Muscle of leg (tissue), 11 donors: ENCODE results near the gene TMEM150C. TPM values are rescaled to one million over a fixed set of nuclear protein-coding genes. Genes with fewer than 3 reads are reported as not detected.
A peak's percentile ranks its signal among the peaks of the same experiment; 100 is the strongest.

ENCODE experiments used
- DNase-seq: peaks from one replicate; pipeline ENCODE4 v3.0.0; 2013
- H3K27ac ChIP-seq: one replicate; pipeline ENCODE4 v1.5.1; 2013; ENCODE audit warnings: mild to moderate bottlenecking, low read length, control low read depth
- H3K27me3 ChIP-seq: one replicate; pipeline ENCODE4 v1.6.1; 2013; ENCODE audit warnings: low read length; ENCODE audit not compliant: control insufficient read depth, insufficient read depth
- H3K36me3 ChIP-seq: one replicate; pipeline ENCODE4 v1.6.1; 2013; ENCODE audit warnings: low read length; ENCODE audit not compliant: control insufficient read depth, insufficient read depth
- H3K4me1 ChIP-seq: one replicate; pipeline ENCODE4 v1.6.1; 2013; ENCODE audit warnings: low read length; ENCODE audit not compliant: control insufficient read depth, insufficient read depth
- H3K4me3 ChIP-seq: one replicate; pipeline ENCODE4 v1.5.1; 2013; ENCODE audit warnings: low read length, control low read depth
- H3K9me3 ChIP-seq: replicated peaks from 2 replicates; pipeline ENCODE4 v1.6.1; 2013; ENCODE audit warnings: low read depth, low read length; ENCODE audit not compliant: control insufficient read depth
- WGBS: methylation state at CpG from one replicate; pipeline ENCODE4 v1.1.5; 2013; ENCODE audit warnings: missing lambda C conversion rate; ENCODE audit not compliant: insufficient coverage; 5-methylcytosine and 5-hydroxymethylcytosine counted together
- polyA plus RNA-seq, 8 donors: library from polyadenylated mRNA; unstranded; fragments of 120-200 nt; gene quantifications; one replicate each; pipeline versions ENCODE4 v1.2.1 to v1.2.3, GENCODE V29; 2013; ENCODE audit warnings: inconsistent platforms in 1 of 8, low replicate concordance in 1 of 8; ENCODE audit not compliant: insufficient read length in 8 of 8, insufficient read depth in 1 of 8
- total RNA-seq: library from RNA; stranded (reverse); fragments of 120-200 nt; gene quantifications from one replicate; pipeline ENCODE4 v1.2.4, GENCODE V29; 2013

TMEM150C gene
- total and polyA plus RNA-seq, 9 donors: 2.6 to 6.3 (median 3.3) TPM

DNA sequence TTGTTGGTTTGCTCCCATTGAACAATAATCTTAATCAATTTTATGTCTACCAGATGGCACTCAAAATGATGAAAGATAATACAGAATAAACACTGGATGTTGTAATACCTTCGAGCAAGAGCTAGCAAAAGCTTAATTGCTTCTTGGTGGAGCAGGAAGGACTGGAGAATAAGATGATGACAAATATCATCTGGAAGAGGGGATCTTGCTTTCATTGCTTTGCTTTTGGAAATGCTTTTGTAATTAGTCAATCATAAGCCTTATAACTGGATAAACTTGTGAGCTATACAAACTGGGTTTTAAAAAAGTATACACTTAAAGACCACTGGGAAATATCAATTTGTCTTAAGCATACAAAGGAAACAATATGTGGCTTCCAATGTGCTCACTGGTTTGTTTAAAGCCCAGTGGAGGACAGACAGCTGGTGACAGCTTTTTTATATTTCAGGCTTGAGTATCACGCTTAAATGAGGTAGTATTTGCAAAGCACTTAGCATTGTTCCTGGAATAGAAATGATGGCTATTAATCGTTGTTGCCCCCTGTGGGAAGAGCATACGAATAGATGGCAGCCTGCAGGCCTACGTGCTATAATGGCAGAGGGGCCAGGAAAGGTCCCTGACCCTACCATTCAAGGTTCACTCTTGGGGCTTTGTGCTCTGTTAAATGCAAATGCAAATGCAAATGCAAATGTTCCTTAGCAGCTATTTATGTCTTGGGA lies 61.2 kb downstream of the TMEM150C start:
- no peaks in the 10 kb centered on the region for H3K36me3 ChIP-seq
- H3K4me1 ChIP-seq: no peaks in the 10 kb centered on the region
- H3K9me3 ChIP-seq: no peaks in the 10 kb centered on the region
- WGBS: 41% methylated on average over 4 of the region's 5 CpGs
- H3K4me3 ChIP-seq: no peak overlapping the region
- DNase-seq: no peak
- H3K27me3 ChIP-seq: no peaks in the 10 kb centered on the region
- H3K27ac ChIP-seq: no peak overlapping the region

DNA sequence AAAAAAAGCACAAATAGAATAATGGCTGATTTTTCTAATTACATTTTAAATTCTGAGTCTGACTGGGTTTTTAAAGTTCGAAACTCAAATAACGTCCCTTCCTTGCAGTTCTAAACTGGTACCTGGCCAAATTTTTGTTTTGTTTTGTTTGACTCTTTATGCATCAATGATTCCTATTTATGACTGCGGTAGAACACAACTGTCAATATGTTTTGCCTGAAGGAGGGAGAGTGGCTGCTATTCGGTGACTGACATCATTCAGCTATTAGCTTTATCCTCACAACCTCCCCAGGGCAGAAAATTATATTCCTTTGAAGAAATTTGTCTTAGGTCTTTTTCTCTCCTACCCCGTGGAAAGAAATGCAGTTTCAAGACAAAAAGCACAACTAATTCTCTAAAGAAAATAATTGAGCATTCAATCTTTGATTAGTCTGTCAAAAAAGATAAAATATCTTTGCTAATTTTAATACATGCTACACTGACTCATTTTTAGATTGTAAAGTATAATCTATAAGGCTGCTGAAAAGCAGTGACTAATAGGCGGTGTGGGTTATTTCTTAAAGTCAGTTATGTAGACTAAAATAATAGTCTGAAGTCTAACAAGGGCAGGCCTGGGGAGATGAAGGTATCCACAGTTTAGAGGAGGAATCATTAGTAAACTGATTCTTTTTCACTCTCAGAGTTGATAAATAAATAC lies 61.9 kb downstream of the TMEM150C start:
- whole genome bisulfite sequencing: no CpG with 5 or more reads among the region's 6 CpGs
- no peak for DNase-seq
- H3K4me1 ChIP-seq: no peaks in the 10 kb centered on the region
- H3K27ac ChIP-seq: no peak overlapping the region
- no peaks in the 10 kb centered on the region for H3K36me3 ChIP-seq
- no peaks in the 10 kb centered on the region for H3K27me3 ChIP-seq
- no peak overlapping the region for H3K4me3 ChIP-seq
- no peaks in the 10 kb centered on the region for H3K9me3 ChIP-seq

- Histone ChIP-seq H3K9me3 (no peaks in the 10 kb centered on the region), H3K27ac (no peak overlapping the region)
Measured at GRCh38 chr4:82496349-82496748, 65.4 kb downstream of the TMEM150C start.

GRCh38 chr4:82495666-82496065 lies 66.1 kb downstream of the TMEM150C start:
- Histone ChIP-seq H3K9me3 (no peaks in the 10 kb centered on the region), H3K36me3 (no peaks in the 10 kb centered on the region), H3K4me3 (no peak overlapping the region), H3K27me3 (no peaks in the 10 kb centered on the region), H3K27ac (no peak overlapping the region), H3K4me1 (peaks cover 9% of the 10 kb centered on the region)
- no peak for DNase-seq
- WGBS: 45% methylated on average over 4 of the region's 4 CpGs

More at GRCh38 chr4:82496349-82496748, 65.4 kb downstream of the TMEM150C start:
- no peak for DNase-seq
- no peaks in the 10 kb centered on the region for H3K36me3 ChIP-seq
- H3K27me3 ChIP-seq: no peaks in the 10 kb centered on the region
- WGBS: 91% methylated on average over 2 of the region's 2 CpGs
- H3K4me1 ChIP-seq: peaks cover 3% of the 10 kb centered on the region
- no peak overlapping the region for H3K4me3 ChIP-seq

- no peaks in the 10 kb centered on the region for H3K36me3 ChIP-seq
- H3K27ac ChIP-seq: no peak overlapping the region
- H3K4me1 ChIP-seq: peaks cover 9% of the 10 kb centered on the region
- WGBS: 100% methylated on average over 1 of the region's 2 CpGs
- no peak for DNase-seq
- no peaks in the 10 kb centered on the region for H3K27me3 ChIP-seq
- no peaks in the 10 kb centered on the region for H3K9me3 ChIP-seq
- no peak overlapping the region for H3K4me3 ChIP-seq
Measured at GRCh38 chr4:82493721-82494425, 67.9 kb downstream of the TMEM150C start.

- WGBS: 40% methylated on average over 5 of the region's 10 CpGs
- DNase-seq: peak; percentile 39
Measured at GRCh38 chr4:82491251-82491960, 70.4 kb downstream of the TMEM150C start.

DNA sequence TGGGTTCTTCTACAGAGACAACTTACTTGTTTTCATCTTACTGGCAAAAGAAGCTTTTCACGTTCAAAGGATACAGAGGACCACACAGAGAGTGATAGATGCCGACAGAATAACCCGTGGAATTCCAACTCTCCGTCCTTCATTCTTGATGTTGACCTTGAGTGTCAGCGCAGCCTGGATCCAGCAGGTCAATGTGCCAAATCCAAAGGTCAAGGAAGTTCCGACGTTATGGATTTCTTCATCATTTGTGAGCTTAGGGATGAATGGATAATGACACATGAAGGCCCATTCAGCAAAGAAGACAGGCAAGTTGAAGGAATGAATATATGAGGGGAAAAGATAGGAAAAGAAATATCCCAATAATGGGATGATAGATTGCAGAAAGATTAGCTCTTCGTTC lies 71.8 kb downstream of the TMEM150C start:
- H3K27me3 ChIP-seq: no peaks in the 10 kb centered on the region
- WGBS: 55% methylated on average over 5 of the region's 8 CpGs
- no peaks in the 10 kb centered on the region for H3K9me3 ChIP-seq
- no peak overlapping the region for H3K4me3 ChIP-seq
- H3K4me1 ChIP-seq: peaks cover 12% of the 10 kb centered on the region
- H3K27ac ChIP-seq: no peak overlapping the region
- no peak for DNase-seq
- H3K36me3 ChIP-seq: no peaks in the 10 kb centered on the region

More at GRCh38 chr4:82491251-82491960, 70.4 kb downstream of the TMEM150C start:
- H3K9me3 ChIP-seq: no peaks in the 10 kb centered on the region
- H3K27ac ChIP-seq: no peak overlapping the region
- no peak overlapping the region for H3K4me3 ChIP-seq
- no peaks in the 10 kb centered on the region for H3K27me3 ChIP-seq
- H3K36me3 ChIP-seq: no peaks in the 10 kb centered on the region
- peaks cover 9% of the 10 kb centered on the region for H3K4me1 ChIP-seq

- Histone ChIP-seq H3K27me3 (no peaks in the 10 kb centered on the region), H3K4me3 (no peak overlapping the region), H3K4me1 (peaks cover 12% of the 10 kb centered on the region), H3K36me3 (no peaks in the 10 kb centered on the region), H3K9me3 (no peaks in the 10 kb centered on the region), H3K27ac (no peak overlapping the region)
- DNase-seq: no peak
- WGBS: no CpG with 5 or more reads among the region's 1 CpG
Measured at GRCh38 chr4:82489076-82489475, 72.7 kb downstream of the TMEM150C start.

DNA sequence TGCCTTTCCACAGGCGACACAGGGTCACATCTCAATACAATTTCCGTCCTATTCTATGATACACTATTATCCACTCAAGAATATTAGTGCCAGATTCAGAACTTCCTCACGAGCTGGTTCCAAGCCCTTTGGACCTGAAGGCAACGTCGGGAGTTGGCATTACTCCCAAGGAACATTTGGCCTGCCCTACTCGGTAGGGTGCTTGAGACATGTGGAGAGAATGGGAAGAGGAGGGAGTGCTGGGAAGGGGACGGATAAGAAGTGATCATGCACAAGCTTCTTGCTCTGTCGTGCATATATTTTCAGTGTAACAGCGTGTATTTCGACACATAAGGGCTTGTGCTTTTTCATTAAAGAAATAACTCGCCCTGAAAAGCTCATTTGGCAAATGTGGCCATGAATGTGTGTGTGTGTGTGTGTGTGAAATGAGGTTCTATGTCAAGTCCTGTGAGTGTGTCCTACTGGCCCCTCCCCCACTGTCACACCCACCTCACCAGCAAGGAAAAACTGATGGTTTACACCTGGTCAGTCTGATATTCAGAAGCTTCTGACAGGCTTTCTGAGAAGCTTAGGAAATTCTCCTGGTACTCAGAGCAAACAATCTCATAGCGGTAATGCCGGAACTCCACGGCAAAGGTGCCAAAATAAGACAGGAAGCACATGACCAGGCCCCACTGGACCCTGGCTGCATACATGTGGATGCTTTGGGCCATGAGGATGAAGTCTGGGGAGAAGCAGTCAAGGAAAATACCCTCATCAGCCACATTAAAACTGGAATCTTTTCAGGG lies 76.6 kb downstream of the TMEM150C start:
- Histone ChIP-seq H3K4me3 (no peak overlapping the region), H3K4me1 (peaks cover 3% of the 10 kb centered on the region), H3K27ac (no peak overlapping the region), H3K36me3 (no peaks in the 10 kb centered on the region), H3K27me3 (no peaks in the 10 kb centered on the region), H3K9me3 (no peaks in the 10 kb centered on the region)
- no peak for DNase-seq
- WGBS: 67% methylated on average over 8 of the region's 14 CpGs
